ENCODE results near the gene DHRS7C.

- TF ChIP-seq MLX (CRISPR knock-in tag; IDR thresholded peaks at IDR 0.05), result no peak
- no peak for TF ChIP-seq CTCF (IDR thresholded peaks at IDR 0.05)
- no peak for TF ChIP-seq ZNF512 (CRISPR knock-in tag; IDR thresholded peaks at IDR 0.05; ENCODE audit: borderline replicate concordance)
- no peak for TF ChIP-seq NFE2L1 (CRISPR knock-in tag; IDR thresholded peaks at IDR 0.05)
- no peak for TF ChIP-seq USF2 (CRISPR knock-in tag; IDR thresholded peaks at IDR 0.05)
- TF ChIP-seq ZNF121 (CRISPR knock-in tag; IDR thresholded peaks at IDR 0.05), result no peak
- no peak for TF ChIP-seq TP53 (CRISPR knock-in tag; IDR thresholded peaks at IDR 0.05)
- TF ChIP-seq JUN (CRISPR knock-in tag; IDR thresholded peaks at IDR 0.05), result no peak
- no peak for TF ChIP-seq PREB (CRISPR knock-in tag; IDR thresholded peaks at IDR 0.05; ENCODE audit: borderline replicate concordance)
- no peak for TF ChIP-seq ZNF671 (CRISPR knock-in tag; IDR thresholded peaks at IDR 0.05)
- no peak for TF ChIP-seq ATF3 (CRISPR knock-in tag; conservative IDR thresholded peaks at IDR 0.05)
These were observed 31.1 kb downstream of the DHRS7C start for GRCh38 chr17:9760266-9760665.

Data from WTC11 (cell line).